Transverse colon (tissue), 4 donors: Measurements from ENCODE around the gene LAMA2. TPM values are rescaled to one million over a fixed set of nuclear protein-coding genes. Genes with fewer than 3 reads are reported as not detected.

Experiments
- DNase-seq: peaks from one replicate; pipeline ENCODE4 v3.0.0-alpha.2; 2019
- H3K27ac ChIP-seq, 4 donors: fragments of 200-600 bp; sonication (generic); 2 replicates each; pipeline ENCODE4 v1.5.1; 2016 to 2018; ENCODE audit warnings: inconsistent platforms in 4 of 4
- H3K27me3 ChIP-seq: fragments of 200-600 bp; sonication (generic); 2 replicates; pipeline ENCODE4 v1.5.1; 2017; ENCODE audit warnings: inconsistent platforms
- H3K36me3 ChIP-seq, 4 donors: fragments of 200-600 bp; sonication (generic); 2 replicates each; pipeline ENCODE4 v1.5.1; 2017 to 2019; ENCODE audit warnings: inconsistent platforms in 4 of 4
- H3K4me1 ChIP-seq, 4 donors: fragments of 200-600 bp; sonication (generic); 2 replicates each; pipeline ENCODE4 v1.5.1; 2017 to 2020; ENCODE audit warnings: inconsistent platforms in 4 of 4
- H3K4me3 ChIP-seq, 4 donors: fragments of 200-600 bp; sonication (generic); 1 replicate in 1 of 4; 2 replicates in 3 of 4; pipeline versions ENCODE4 v1.5.1 to v1.6.1; 2017 to 2019; ENCODE audit warnings: inconsistent platforms in 4 of 4
- H3K9me3 ChIP-seq, 2 donors: fragments of 200-600 bp; sonication (generic); 2 replicates each; pipeline ENCODE4 v1.5.1; 2017 to 2019; ENCODE audit warnings: inconsistent platforms in 2 of 2
- CTCF ChIP-seq, 5 experiments: fragments of 200-600 bp in 3 of 5; fragments of 450-650 bp in 2 of 5; sonication (generic) in 3 of 5; IDR thresholded peaks; 1 replicate in 2 of 5; 2 replicates in 3 of 5; pipeline ENCODE4 v1.5.1; 2016 to 2017; ENCODE audit warnings: antibody characterized with exemption in 5 of 5, inconsistent platforms in 3 of 5, mild to moderate bottlenecking in 2 of 5, moderate library complexity in 1 of 5
- EP300 ChIP-seq: sonication (generic); formaldehyde crosslinking; IDR thresholded peaks from one replicate; pipeline ENCODE4 v1.6.1; 2017; ENCODE audit warnings: antibody characterized with exemption, low read depth
- POLR2A ChIP-seq: fragments of 450-650 bp; IDR thresholded peaks from one replicate; pipeline ENCODE4 v1.6.1; 2016; ENCODE audit warnings: antibody characterized with exemption, mild to moderate bottlenecking, moderate library complexity
- POLR2AphosphoS5 ChIP-seq, 3 donors: sonication (generic); formaldehyde crosslinking; IDR thresholded peaks; one replicate each; pipeline ENCODE4 v1.6.1; 2016; ENCODE audit warnings: antibody characterized with exemption in 3 of 3
- WGBS, 2 donors: methylation state at CpG; one replicate each; pipeline ENCODE4 v1.1.5; 2018; ENCODE audit warnings: low coverage in 1 of 2; 5-methylcytosine and 5-hydroxymethylcytosine counted together
- in situ Hi-C, 4 donors: fragments of 200-750 bp; cut with MboI; loops; one replicate each; pipeline versions ENCODE4 v1.15.0 to v1.15.1; 2017; ENCODE audit warnings: low sequenced_read_pairs in 3 of 4, low pct_ligation_motif_present in 1 of 4, low pct_unique_long_range_greater_than_20kb in 1 of 4
- intact Hi-C: fragments of 100-400 bp; cut with DNase I; formaldehyde crosslinking; loops from one replicate; pipeline ENCODE4 v1.15.1; 2023; ENCODE audit warnings: low total_unique reads
- total RNA-seq, 4 donors: library from RNA; depleted of rRNA; stranded (reverse); fragments of >200 nt; gene quantifications; one replicate each; pipeline ENCODE4 v1.1.0, GENCODE V29; 2016

The LAMA2 gene
- total RNA-seq, 4 donors from 2014 or later: 12.3 to 43.0 (median 32.1) TPM

- Histone ChIP-seq H3K36me3 (no peaks in the 10 kb centered on the region), H3K27me3 (no peaks in the 10 kb centered on the region), H3K4me3 (no peak overlapping the region), H3K27ac (no peak overlapping the region), H3K9me3 (no peaks in the 10 kb centered on the region), H3K4me1 (no peaks in the 10 kb centered on the region)
- WGBS, 2 donors: 86 to 91% methylated on average over 2 of the region's 2 CpGs
- intact Hi-C loops: no loop called here
- TF ChIP-seq EP300 (no peak), CTCF (IDR thresholded peaks at IDR 0.05) (no peak), POLR2AphosphoS5 (IDR thresholded peaks at IDR 0.05) (no peak), POLR2A (no peak)
- DNase-seq: no peak
- in situ Hi-C loops: no loop called here
Measured at GRCh38 chr6:129342796-129343195, 459.9 kb downstream of the LAMA2 start.

GRCh38 chr6:129344379-129344778 is 461.4 kb downstream of the LAMA2 start:
- Histone ChIP-seq H3K27me3 (no peaks in the 10 kb centered on the region), H3K4me3 (no peak overlapping the region), H3K4me1 (no peaks in the 10 kb centered on the region), H3K36me3 (no peaks in the 10 kb centered on the region), H3K9me3 (no peaks in the 10 kb centered on the region), H3K27ac (no peak overlapping the region)
- DNase-seq: no peak
- no peak for TF ChIP-seq POLR2AphosphoS5 (IDR thresholded peaks at IDR 0.05)
- TF ChIP-seq EP300: no peak
- TF ChIP-seq POLR2A: no peak
- no peak for TF ChIP-seq CTCF (IDR thresholded peaks at IDR 0.05)
- intact Hi-C loops: no loop called here
- WGBS, 2 donors: 85 to 100% methylated on average over 3 of the region's 3 CpGs
- in situ Hi-C loops: no loop called here

GRCh38 chr6:129345890-129346289 is 463.0 kb downstream of the LAMA2 start:
- in situ Hi-C loops (no loop called here), intact Hi-C loops (no loop called here)
- TF ChIP-seq POLR2AphosphoS5 (IDR thresholded peaks at IDR 0.05) (no peak), POLR2A (no peak), CTCF (IDR thresholded peaks at IDR 0.05) (no peak), EP300 (no peak)
- H3K9me3 ChIP-seq: no peaks in the 10 kb centered on the region
- H3K4me3 ChIP-seq: no peak overlapping the region
- no peak for DNase-seq
- WGBS, 2 donors: 54 to 63% methylated on average over 2 of the region's 2 CpGs
- peaks cover 0 to 6% (median 0%) of the 10 kb centered on the region in 4 donors for H3K4me1 ChIP-seq
- no peaks in the 10 kb centered on the region for H3K36me3 ChIP-seq
- no peak overlapping the region for H3K27ac ChIP-seq
- H3K27me3 ChIP-seq: no peaks in the 10 kb centered on the region

GRCh38 chr6:129346964-129347363 is 464.0 kb downstream of the LAMA2 start:
- intact Hi-C loops (no loop called here), in situ Hi-C loops (no loop called here)
- DNase-seq: no peak
- Histone ChIP-seq H3K27ac (no peak overlapping the region), H3K9me3 (no peaks in the 10 kb centered on the region), H3K4me3 (no peak overlapping the region), H3K36me3 (no peaks in the 10 kb centered on the region), H3K4me1 (peaks cover 0 to 6% (median 0%) of the 10 kb centered on the region in 4 donors), H3K27me3 (no peaks in the 10 kb centered on the region)
- WGBS, 2 donors: 78 to 96% methylated on average over 2 of the region's 2 CpGs
- no peak for TF ChIP-seq CTCF (IDR thresholded peaks at IDR 0.05)
- TF ChIP-seq POLR2AphosphoS5 (IDR thresholded peaks at IDR 0.05): no peak
- no peak for TF ChIP-seq POLR2A
- TF ChIP-seq EP300: no peak
